Caco-2 (cell line): Measurements from ENCODE around the gene KRT78. TPM values are rescaled to one million over a fixed set of nuclear protein-coding genes. Genes with fewer than 3 reads are reported as not detected.
"Not testable (repeated sequence)": the region's sequence is repeated elsewhere in the genome, so short reads cannot be mapped to it uniquely, and the experiment has no call there.

ENCODE experiments used
- BruUV-seq: library from RNA; stranded (reverse); fragments of 400-500 nt; replicated peaks from 2 replicates; lab custom pipeline; 2021; lab: Mats Ljungman, UMichigan
- CTCF ChIA-PET: fragments of 300-600 bp; sonication (Branson Sonifier 250); formaldehyde crosslinking; loops from one replicate; lab custom pipeline; 2022; ENCODE audit warnings: antibody characterized with exemption; lab: Charles Lee
- POLR2A ChIA-PET: fragments of 300-600 bp; sonication (Branson Sonifier 250); formaldehyde crosslinking; loops from one replicate; lab custom pipeline; 2022; ENCODE audit warnings: antibody characterized with exemption; lab: Charles Lee
- DNase-seq, 2 experiments: peaks; one replicate each; pipeline versions ENCODE4 v3.0.0 to v3.0.0-alpha.2; 2020 to 2022
- H3K27me3 ChIP-seq: replicated peaks from 2 replicates; pipeline ENCODE4 v1.6.0; 2011; ENCODE audit warnings: low read length; ENCODE audit not compliant: control insufficient read depth, insufficient read depth
- H3K36me3 ChIP-seq: 2 replicates; pipeline ENCODE4 v1.5.1; 2011; ENCODE audit warnings: low read length; ENCODE audit not compliant: control insufficient read depth, insufficient read depth
- H3K4me1 ChIP-seq: fragments of 250-450 bp; sonication (Bioruptor Pico); 2 replicates; pipeline ENCODE4 v1.5.1; 2020; ENCODE audit warnings: mild to moderate bottlenecking
- H3K4me3 ChIP-seq: 2 replicates; pipeline ENCODE4 v1.5.1; 2011; ENCODE audit warnings: low read depth, mild to moderate bottlenecking, control low read depth, low read length
- H3K9me3 ChIP-seq: fragments of 250-450 bp; sonication (Bioruptor Pico); 2 replicates; pipeline ENCODE4 v1.5.1; 2020; ENCODE audit warnings: mild to moderate bottlenecking, moderate library complexity
- H3K27ac Mint-ChIP-seq: one replicate; pipeline ENCODE4 v1.8.0; 2022; ENCODE audit warnings: mixed read lengths; ENCODE audit not compliant: unreplicated experiment
- H3K27me3 Mint-ChIP-seq: one replicate; pipeline ENCODE4 v1.8.0; 2022; ENCODE audit warnings: mixed read lengths; ENCODE audit not compliant: insufficient read depth, unreplicated experiment
- H3K36me3 Mint-ChIP-seq: one replicate; pipeline ENCODE4 v1.8.0; 2022; ENCODE audit warnings: mild to moderate bottlenecking, mixed read lengths; ENCODE audit not compliant: insufficient read depth, unreplicated experiment
- H3K4me1 Mint-ChIP-seq: one replicate; pipeline ENCODE4 v1.8.0; 2022; ENCODE audit warnings: low read depth, mixed read lengths; ENCODE audit not compliant: unreplicated experiment
- H3K4me3 Mint-ChIP-seq: one replicate; pipeline ENCODE4 v1.8.0; 2022; ENCODE audit warnings: mild to moderate bottlenecking, moderate library complexity, mixed read lengths; ENCODE audit not compliant: unreplicated experiment
- H3K9me3 Mint-ChIP-seq: one replicate; pipeline ENCODE4 v1.8.0; 2022; ENCODE audit warnings: mixed read lengths; ENCODE audit not compliant: unreplicated experiment
- CTCF ChIP-seq, 2 experiments: fragments of 200-600 bp in 1 of 2; IDR thresholded peaks; 1 replicate in 1 of 2; 2 replicates in 1 of 2; pipeline versions ENCODE4 v1.5.1 to v1.8.0; 2011 to 2022; ENCODE audit warnings: antibody characterized with exemption in 1 of 2, control low read depth in 1 of 2, inconsistent platforms in 1 of 2, low read depth in 1 of 2, low read length in 1 of 2, mild to moderate bottlenecking in 1 of 2, moderate library complexity in 1 of 2; ENCODE audit not compliant: insufficient read depth in 1 of 2, severe bottlenecking in 1 of 2, unreplicated experiment in 1 of 2
- intact Hi-C: fragments of 100-400 bp; cut with micrococcal nuclease; formaldehyde crosslinking; loops from one replicate; pipeline ENCODE4 v1.10.0; 2022; ENCODE audit not compliant: unreplicated experiment
- total RNA-seq: library from RNA; stranded (reverse); gene quantifications from 2 replicates; pipeline ENCODE4 v1.2.3, GENCODE V29; 2022

Gene KRT78
- total RNA-seq, 1 experiment from 2014 or later = not detected

GRCh38 chr12:52796429-52796794, 52.4 kb downstream of the KRT78 start:
- H3K4me3 ChIP-seq = no peak overlapping the region
- TF ChIP-seq CTCF (IDR thresholded peaks at IDR 0.05; ENCODE audit: insufficient read depth in 1 of 2, low read depth in 1 of 2, low read length in 1 of 2, severe bottlenecking in 1 of 2, unreplicated experiment in 1 of 2) = no peak
- H3K4me1 ChIP-seq = peaks cover 21% of the 10 kb centered on the region
- Mint-ChIP-seq H3K36me3 (no peaks in the 10 kb centered on the region), H3K9me3 (no peaks in the 10 kb centered on the region), H3K4me3 (no peak overlapping the region), H3K27ac (no peak overlapping the region), H3K4me1 (peaks cover 23% of the 10 kb centered on the region), H3K27me3 (no peaks in the 10 kb centered on the region)
- BruUV-seq = no TSS peak
- no peaks in the 10 kb centered on the region for H3K27me3 ChIP-seq
- H3K9me3 ChIP-seq = no peaks in the 10 kb centered on the region
- CTCF ChIA-PET = no interaction called here
- H3K36me3 ChIP-seq = no peaks in the 10 kb centered on the region
- intact Hi-C loops = no loop called here
- no peak for DNase-seq
- POLR2A ChIA-PET = no interaction called here

- H3K27me3 Mint-ChIP-seq = no peaks in the 10 kb centered on the region
- TF ChIP-seq CTCF (IDR thresholded peaks at IDR 0.05; ENCODE audit: insufficient read depth in 1 of 2, low read depth in 1 of 2, low read length in 1 of 2, severe bottlenecking in 1 of 2, unreplicated experiment in 1 of 2) = no peak
- no peak within 1 kb of the TSS for H3K27ac Mint-ChIP-seq
- H3K36me3 Mint-ChIP-seq = no peaks in the 10 kb centered on the region
- no peaks in the 10 kb centered on the region for H3K9me3 Mint-ChIP-seq
- no peak for DNase-seq
- H3K4me3 ChIP-seq = no peak within 1 kb of the TSS
- CTCF ChIA-PET = no interaction called here
- H3K36me3 ChIP-seq = no peaks in the 10 kb centered on the region
- H3K4me1 ChIP-seq = peaks cover 21% of the 10 kb centered on the region
- no TSS peak for BruUV-seq
- H3K4me1 Mint-ChIP-seq = peaks cover 18% of the 10 kb centered on the region
- POLR2A ChIA-PET = no interaction called here
- no peak within 1 kb of the TSS for H3K4me3 Mint-ChIP-seq
- intact Hi-C loops = no loop called here
- no peaks in the 10 kb centered on the region for H3K27me3 ChIP-seq
- no peaks in the 10 kb centered on the region for H3K9me3 ChIP-seq
These were observed 52.9 kb downstream of the KRT78 start, which contains the start of gene KRT3 for GRCh38 chr12:52795694-52796428. KRT3 (minus strand) TSS chr12:52796117; CDS start chr12:52796042, 75 bp downstream.

GRCh38 chr12:52795332-52795674, 53.5 kb downstream of the KRT78 start:
- peaks cover 17% of the 10 kb centered on the region for H3K4me1 ChIP-seq
- H3K4me3 ChIP-seq, H3K9me3 ChIP-seq, H3K27me3 ChIP-seq, H3K4me3 Mint-ChIP-seq, intact Hi-C loops, H3K9me3 Mint-ChIP-seq, POLR2A ChIA-PET, H3K27me3 Mint-ChIP-seq, H3K36me3 Mint-ChIP-seq, H3K36me3 ChIP-seq, BruUV-seq, DNase-seq, CTCF ChIA-PET, H3K27ac Mint-ChIP-seq: not testable (repeated sequence)
- peaks cover 17% of the 10 kb centered on the region for H3K4me1 Mint-ChIP-seq
